ENCODE results near the gene MFAP5.
"Not testable (repeated sequence)": the region's sequence is repeated elsewhere in the genome, so short reads cannot be mapped to it uniquely, and the experiment has no call there.

MFAP5 gene

GRCh38 chr12:8672381-8672780 is 9.8 kb upstream of the MFAP5 start:
- no peak for DNase-seq

DNA sequence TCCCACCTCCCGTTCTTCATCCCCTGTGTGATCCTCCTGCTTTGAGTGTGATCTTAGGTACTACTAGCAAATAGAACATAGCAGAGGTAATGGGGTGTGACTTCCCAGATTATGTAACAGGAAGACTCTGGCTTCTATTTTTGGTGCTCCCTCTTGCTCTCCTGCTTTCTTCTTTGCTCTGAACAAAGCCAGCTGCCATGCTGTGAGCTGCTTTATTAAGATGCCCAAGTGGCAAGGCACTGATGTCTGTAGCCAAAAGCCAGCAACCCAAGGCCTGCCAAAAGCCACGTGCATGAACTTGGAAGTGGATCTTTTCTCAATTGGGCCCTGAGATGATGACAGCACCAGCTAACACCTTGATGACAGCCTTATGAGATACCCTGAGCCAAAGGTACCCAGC is 5.8 kb upstream of the MFAP5 start:
- no peak for DNase-seq

DNA sequence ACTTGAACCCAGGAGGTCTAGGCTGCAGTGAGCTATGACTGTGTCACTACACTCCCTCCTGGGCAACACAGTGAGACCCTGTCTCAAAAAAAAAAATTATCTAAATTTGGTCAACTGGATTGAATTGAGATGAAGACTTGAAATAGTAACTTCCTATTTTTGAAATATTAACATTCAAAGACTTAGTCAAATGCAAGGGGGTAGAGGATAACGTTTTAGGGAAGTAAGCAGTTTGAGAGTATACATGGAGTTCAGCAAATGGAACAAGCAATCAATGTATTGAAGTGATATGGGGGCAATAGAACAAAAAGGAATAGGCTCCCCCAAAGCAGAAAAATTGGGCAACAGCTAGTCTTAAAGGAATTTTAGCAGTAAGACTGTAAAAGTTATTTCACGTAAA is 4.6 kb upstream of the MFAP5 start:
- DNase-seq: no peak

DNA sequence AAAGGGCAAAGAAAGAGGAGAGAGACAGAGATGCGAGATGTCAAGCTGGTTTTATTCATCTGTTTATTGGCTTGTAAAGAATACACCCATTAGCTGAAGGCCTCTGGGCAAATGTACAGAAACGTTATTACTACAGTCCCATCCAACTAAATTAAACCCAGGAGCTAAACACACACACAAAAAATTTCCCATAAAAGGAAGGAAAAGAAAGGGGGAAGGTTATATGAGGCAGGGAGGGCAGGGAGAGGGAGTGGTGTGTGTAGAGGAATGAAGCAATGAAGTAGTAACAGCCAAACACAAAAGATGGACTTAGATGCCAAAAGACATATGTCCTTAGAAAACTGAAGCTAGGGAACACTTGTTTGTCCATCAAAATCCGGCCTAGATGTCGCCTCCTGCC is 3.1 kb upstream of the MFAP5 start:
- DNase-seq: no peak

GRCh38 chr12:8664228-8664913 is 1.7 kb upstream of the MFAP5 start:
- no peak for DNase-seq

GRCh38 chr12:8661751-8662150 is 875 bp downstream of the MFAP5 start:
- no peak for DNase-seq

DNA sequence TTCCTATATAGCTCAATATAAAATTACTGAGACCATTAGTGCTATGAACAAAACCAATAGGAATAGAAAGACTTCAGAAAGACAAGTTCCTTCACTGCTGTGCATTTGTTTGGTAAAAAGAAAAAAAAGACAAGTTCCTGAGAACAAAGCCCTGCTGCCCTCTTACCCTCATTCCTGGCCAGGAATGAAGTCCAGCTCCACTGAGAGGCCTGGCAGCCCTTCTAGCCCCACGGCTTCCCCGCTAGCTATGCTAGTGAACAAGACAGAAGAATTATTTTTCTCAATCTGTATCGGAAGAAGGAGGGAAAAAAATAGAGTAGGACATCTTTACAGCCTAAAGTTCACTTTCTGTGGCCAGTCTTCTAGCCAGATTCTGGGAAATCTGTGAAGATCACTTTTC is 1.6 kb downstream of the MFAP5 start:
- no peak for DNase-seq

GRCh38 chr12:8658346-8658745 is 4.3 kb downstream of the MFAP5 start:
- DNase-seq: no peak

DNA sequence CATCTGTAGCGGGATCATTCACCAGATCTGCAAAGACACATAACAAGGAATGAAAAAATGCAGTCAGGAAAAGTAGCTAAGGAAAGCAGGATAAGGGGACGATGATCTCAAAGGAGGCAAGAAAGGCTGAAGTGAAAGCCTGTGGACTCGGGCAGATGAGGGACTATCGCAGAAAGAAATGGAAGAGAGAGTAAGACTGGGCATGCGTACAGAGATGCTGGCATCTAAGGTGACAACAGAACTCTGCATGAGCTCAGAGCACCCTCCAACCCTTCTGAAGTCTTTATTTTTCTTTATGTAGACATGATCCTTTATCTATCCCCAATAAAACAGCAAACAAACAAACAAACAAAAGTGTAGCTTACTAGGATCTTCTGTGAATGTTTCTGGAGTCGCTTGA is 7.2 kb downstream of the MFAP5 start:
- DNase-seq: no peak

GRCh38 chr12:8648576-8649205 is 13.9 kb downstream of the MFAP5 start:
- no peak for DNase-seq

- DNase-seq: no peak
Observed at GRCh38 chr12:8647968-8648367, 14.7 kb downstream of the MFAP5 start.

- DNase-seq: no peak
Observed at GRCh38 chr12:8644345-8645248, 18.0 kb downstream of the MFAP5 start.

DNA sequence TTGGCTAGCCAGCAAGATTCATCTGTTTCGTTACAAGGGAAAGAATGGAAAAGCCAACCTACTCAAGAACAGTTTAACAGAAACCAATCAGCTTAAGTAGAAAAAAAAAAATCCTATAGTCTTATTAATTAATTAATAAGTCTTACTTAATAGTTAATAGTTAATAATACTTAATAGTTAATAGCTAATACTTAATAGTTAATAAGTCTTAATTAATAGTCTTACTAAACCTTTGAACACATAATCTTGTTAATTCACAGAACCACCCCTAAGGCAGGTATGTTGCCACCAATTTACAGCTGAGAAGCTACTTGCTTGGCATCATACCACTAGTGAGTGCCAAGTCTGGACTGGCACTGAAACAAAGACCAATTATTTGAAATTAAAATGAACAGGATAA is 19.9 kb downstream of the MFAP5 start:
- no peak for DNase-seq

GRCh38 chr12:8639936-8640335 is 22.7 kb downstream of the MFAP5 start:
- no peak for DNase-seq

GRCh38 chr12:8638951-8639350 is 23.7 kb downstream of the MFAP5 start:
- no peak for DNase-seq

DNA sequence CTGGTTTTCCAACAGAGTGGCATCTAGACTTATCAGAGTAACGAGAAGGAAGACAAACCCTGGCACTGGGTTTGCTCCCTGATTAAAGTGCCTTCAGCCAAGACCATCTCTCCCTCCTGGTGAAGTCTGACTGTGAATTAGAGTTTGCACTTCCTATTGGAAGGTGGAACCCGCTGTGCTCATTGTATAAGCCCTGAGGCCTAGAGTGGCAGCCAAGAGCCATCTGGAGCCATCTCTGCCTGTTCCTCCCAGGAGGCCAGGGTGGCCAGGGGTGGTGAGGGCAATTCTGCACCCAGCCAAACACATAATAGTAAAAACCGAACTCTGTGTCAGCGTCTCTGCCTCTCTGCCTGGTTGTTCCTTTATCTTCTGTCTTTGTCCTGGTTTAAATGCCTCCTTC is 25.0 kb downstream of the MFAP5 start:
- no peak for DNase-seq

GRCh38 chr12:8637244-8637643 is 25.4 kb downstream of the MFAP5 start:
- no peak for DNase-seq

GRCh38 chr12:8636581-8636980 is 26.0 kb downstream of the MFAP5 start:
- DNase-seq: no peak

DNA sequence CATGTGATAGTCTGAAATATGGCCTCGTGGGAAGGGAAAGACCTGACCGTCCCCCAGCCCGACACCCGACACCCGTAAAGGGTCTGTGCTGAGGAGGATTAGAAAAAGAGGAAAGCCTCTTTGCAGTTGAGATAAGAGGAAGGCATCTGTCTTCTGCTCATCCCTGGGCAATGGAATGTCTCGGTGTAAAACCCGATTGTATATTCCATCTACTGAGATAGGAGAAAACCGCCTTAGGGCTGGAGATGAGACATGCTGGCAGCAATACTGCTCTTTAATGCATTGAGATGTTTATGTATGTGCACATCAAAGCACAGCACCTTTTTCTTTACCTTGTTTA is 26.6 kb downstream of the MFAP5 start:
- not testable (repeated sequence) for DNase-seq

- not testable (repeated sequence) for DNase-seq
Observed at GRCh38 chr12:8635342-8636006, 27.2 kb downstream of the MFAP5 start.

DNA sequence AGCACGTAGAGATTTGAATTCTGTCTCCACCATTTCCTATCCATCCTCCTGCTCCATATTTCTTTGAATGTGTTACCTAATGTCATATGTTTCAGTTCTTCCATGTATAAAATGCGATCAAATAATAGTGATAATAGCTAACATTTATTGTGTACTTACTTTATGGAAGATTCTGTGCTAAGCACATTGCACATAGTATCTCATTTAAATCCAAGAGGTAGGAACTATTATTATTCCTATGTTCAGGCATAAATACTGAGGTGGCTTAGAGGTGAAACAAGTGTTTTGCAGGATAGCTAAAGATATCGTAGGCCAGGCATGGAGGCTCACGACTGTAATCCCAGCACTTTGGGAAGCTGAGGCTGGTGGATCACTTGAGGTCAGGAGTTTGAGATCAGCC is 32.5 kb downstream of the MFAP5 start:
- no peak for DNase-seq

- no peak for DNase-seq
Observed at GRCh38 chr12:8629486-8630033, 33.1 kb downstream of the MFAP5 start.

DNA sequence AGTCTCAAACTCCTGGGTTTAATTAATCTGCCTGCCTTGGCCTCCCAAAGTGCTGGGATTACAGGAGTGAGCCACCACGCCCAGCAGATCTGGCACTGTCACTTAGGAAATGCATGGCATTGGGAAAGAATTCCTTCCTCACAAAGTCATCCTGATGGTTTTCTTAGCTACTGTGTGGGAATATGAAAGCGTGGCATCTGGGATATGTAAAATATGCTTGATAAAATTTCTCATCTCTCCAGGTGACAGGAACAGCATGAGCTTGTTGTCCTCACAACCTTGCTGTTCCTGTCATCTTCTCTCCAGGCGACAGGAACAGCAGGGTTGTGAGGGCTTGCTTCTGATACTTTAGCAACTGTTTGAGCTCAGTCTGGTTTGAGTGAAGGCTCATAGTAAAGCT is 33.9 kb downstream of the MFAP5 start:
- DNase-seq: no peak

Measured in RPMI8226 (cell line).